PC-3 (cell line): Measurements from ENCODE around the gene WDR89. TPM values are rescaled to one million over a fixed set of nuclear protein-coding genes. Genes with fewer than 3 reads are reported as not detected.

Source experiments
- ATAC-seq: fragments of 200-7000 bp; cut with Tn5 transposase; 2 replicates; pipeline ENCODE4 v1.9.1; 2020; ENCODE audit warnings: mild to moderate bottlenecking, moderate library complexity
- BruUV-seq: library from RNA; stranded (reverse); fragments of 400-500 nt; replicated peaks from 2 replicates; lab custom pipeline; 2021; lab: Mats Ljungman, UMichigan
- CTCF ChIA-PET: fragments of 300-600 bp; sonication (Branson Sonifier 250); formaldehyde crosslinking; loops from one replicate; lab custom pipeline; 2022; ENCODE audit warnings: antibody characterized with exemption; lab: Charles Lee
- POLR2A ChIA-PET: fragments of 300-600 bp; sonication (Branson Sonifier 250); formaldehyde crosslinking; loops from one replicate; lab custom pipeline; 2022; ENCODE audit warnings: antibody characterized with exemption; ENCODE audit not compliant: unreplicated experiment; lab: Charles Lee
- DNase-seq: peaks from one replicate; pipeline ENCODE4 v3.0.0-alpha.2; 2015
- H2AFZ ChIP-seq: fragments of 300-600 bp; sonication (generic); 2 replicates; pipeline ENCODE4 v1.6.0; 2016; ENCODE audit warnings: antibody characterized with exemption, low read length
- H3F3A ChIP-seq: fragments of 300-600 bp; sonication (generic); one replicate; pipeline ENCODE4 v1.6.0; 2017; ENCODE audit warnings: antibody characterized with exemption, low read length, control low read depth, mild to moderate bottlenecking; ENCODE audit not compliant: unreplicated experiment
- H3K27ac ChIP-seq: fragments of 300-600 bp; sonication (generic); 2 replicates; pipeline ENCODE4 v1.5.1; 2016; ENCODE audit warnings: mild to moderate bottlenecking, low read length
- H3K27me3 ChIP-seq: fragments of 300-600 bp; sonication (generic); 2 replicates; pipeline ENCODE4 v1.6.1; 2016; ENCODE audit warnings: low read length, mixed read lengths
- H3K36me3 ChIP-seq: fragments of 300-600 bp; sonication (generic); 2 replicates; pipeline ENCODE4 v1.6.1; 2016; ENCODE audit warnings: low read depth, mixed run types, low read length, mixed read lengths
- H3K4me1 ChIP-seq: fragments of 300-600 bp; sonication (generic); 2 replicates; pipeline ENCODE4 v1.5.1; 2016; ENCODE audit warnings: low read length; ENCODE audit not compliant: insufficient read depth
- H3K4me2 ChIP-seq: fragments of 300-600 bp; sonication (generic); 2 replicates; pipeline ENCODE4 v1.6.0; 2016; ENCODE audit warnings: low read length
- H3K4me3 ChIP-seq: fragments of 300-600 bp; sonication (generic); 2 replicates; pipeline ENCODE4 v1.5.1; 2016; ENCODE audit warnings: mild to moderate bottlenecking, low read length, mixed read lengths
- H3K79me2 ChIP-seq: fragments of 300-600 bp; sonication (generic); 2 replicates; pipeline ENCODE4 v1.6.1; 2017; ENCODE audit warnings: low read length, mixed read lengths
- H3K9ac ChIP-seq: fragments of 300-600 bp; sonication (generic); 2 replicates; pipeline ENCODE4 v1.6.0; 2016; ENCODE audit warnings: mild to moderate bottlenecking, low read length
- H3K9me2 ChIP-seq: fragments of 300-600 bp; sonication (generic); replicated peaks from 2 replicates; pipeline ENCODE4 v1.6.1; 2016; ENCODE audit warnings: mixed run types, low read length, mixed read lengths
- H3K9me3 ChIP-seq: fragments of 300-600 bp; sonication (generic); 2 replicates; pipeline ENCODE4 v1.6.1; 2016; ENCODE audit warnings: low read length, mixed read lengths
- H4K20me1 ChIP-seq: fragments of 300-600 bp; sonication (generic); 2 replicates; pipeline ENCODE4 v1.6.1; 2016; ENCODE audit warnings: low read length, mixed read lengths
- CTCF ChIP-seq: fragments of 300-600 bp; sonication (generic); conservative IDR thresholded peaks from 2 replicates; pipeline ENCODE4 v1.5.1; 2017; ENCODE audit warnings: antibody characterized with exemption, low read depth, mild to moderate bottlenecking, low read length
- EZH2 ChIP-seq: fragments of 300-600 bp; sonication (generic); IDR thresholded peaks from one replicate; pipeline ENCODE4 v1.6.1; 2017; ENCODE audit warnings: antibody characterized with exemption, mild to moderate bottlenecking, low read length; ENCODE audit not compliant: unreplicated experiment
- EZH2phosphoT487 ChIP-seq: fragments of 300-600 bp; sonication (generic); IDR thresholded peaks from 2 replicates; pipeline ENCODE4 v1.6.1; 2018; ENCODE audit warnings: mild to moderate bottlenecking, antibody characterized with exemption, low read length, borderline replicate concordance
- intact Hi-C: fragments of 100-400 bp; cut with micrococcal nuclease; formaldehyde crosslinking; loops from 2 replicates; pipeline ENCODE4 v1.9.0; 2023
- total RNA-seq: library from RNA; depleted of rRNA; stranded (reverse); fragments of >200 nt; gene quantifications from 2 replicates; pipeline ENCODE4 v1.2.3, GENCODE V29; 2014

WDR89 gene
- total RNA-seq, 1 experiment from 2014 or later, result 19.0 TPM

- H4K20me1 ChIP-seq, result no peaks in the 10 kb centered on the region
- ChIA-PET CTCF (no interaction called here), POLR2A (no interaction called here)
- no peaks in the 10 kb centered on the region for H3K79me2 ChIP-seq
- H3K4me3 ChIP-seq, result no peak overlapping the region
- intact Hi-C loops, result no loop called here
- TF ChIP-seq CTCF (no peak), EZH2phosphoT487 (no peak), EZH2 (no peak)
- H3F3A ChIP-seq, result no peaks in the 10 kb centered on the region
- no peak overlapping the region for H3K4me2 ChIP-seq
- BruUV-seq, result no TSS peak
- H3K9me2 ChIP-seq, result no peaks in the 10 kb centered on the region
- H3K27me3 ChIP-seq, result no peaks in the 10 kb centered on the region
- H2AFZ ChIP-seq, result no peak overlapping the region
- no peak overlapping the region for H3K9ac ChIP-seq
- H3K9me3 ChIP-seq, result no peaks in the 10 kb centered on the region
- no peaks in the 10 kb centered on the region for H3K36me3 ChIP-seq
- ATAC-seq, result no peak
- H3K4me1 ChIP-seq, result 0 out of 2 replicates have a peak, but pooled peaks cover 4% of the 10 kb centered on the region
- DNase-seq, result no peak
- no peak overlapping the region for H3K27ac ChIP-seq
These were observed 29.0 kb upstream of the WDR89 start for GRCh38 chr14:63670692-63671091.

- H3K4me1 ChIP-seq, result no peaks in the 10 kb centered on the region
- DNase-seq (no peak), ATAC-seq (no peak)
- H3F3A ChIP-seq, result no peaks in the 10 kb centered on the region
- no peak overlapping the region for H3K4me2 ChIP-seq
- H3K9me3 ChIP-seq, result no peaks in the 10 kb centered on the region
- H3K27ac ChIP-seq, result no peak overlapping the region
- CTCF ChIA-PET, result no interaction called here
- no peak overlapping the region for H2AFZ ChIP-seq
- H3K36me3 ChIP-seq, result no peaks in the 10 kb centered on the region
- H3K27me3 ChIP-seq, result no peaks in the 10 kb centered on the region
- no peaks in the 10 kb centered on the region for H4K20me1 ChIP-seq
- H3K79me2 ChIP-seq, result no peaks in the 10 kb centered on the region
- BruUV-seq, result no TSS peak
- POLR2A ChIA-PET, result no interaction called here
- no peak for TF ChIP-seq EZH2phosphoT487
- no peak for TF ChIP-seq CTCF
- no peak for TF ChIP-seq EZH2
- no peak overlapping the region for H3K9ac ChIP-seq
- H3K4me3 ChIP-seq, result no peak overlapping the region
- intact Hi-C loops, result no loop called here
- no peaks in the 10 kb centered on the region for H3K9me2 ChIP-seq
These were observed 24.7 kb upstream of the WDR89 start for GRCh38 chr14:63666335-63666734.

- no TSS peak for BruUV-seq
- intact Hi-C loops, result no loop called here
- CTCF ChIA-PET, result interaction anchor here (1.0 kb wide), 1 partner anchor 107 kb away, joined by 3 read pairs; no protein-coding TSS in a partner anchor
- no peak overlapping the region for H3K4me2 ChIP-seq
- H3K27me3 ChIP-seq, result no peaks in the 10 kb centered on the region
- no peaks in the 10 kb centered on the region for H4K20me1 ChIP-seq
- H2AFZ ChIP-seq, result no peak overlapping the region
- H3K4me1 ChIP-seq, result peaks cover 7% of the 10 kb centered on the region; the same call in 1 of the 2 replicates
- no peaks in the 10 kb centered on the region for H3K36me3 ChIP-seq
- no peak for TF ChIP-seq EZH2
- no peak for TF ChIP-seq EZH2phosphoT487
- TF ChIP-seq CTCF, result no peak
- H3K9me2 ChIP-seq, result no peaks in the 10 kb centered on the region
- no peak overlapping the region for H3K9ac ChIP-seq
- no peaks in the 10 kb centered on the region for H3K79me2 ChIP-seq
- H3K4me3 ChIP-seq, result no peak overlapping the region
- H3K27ac ChIP-seq, result no peak overlapping the region
- H3K9me3 ChIP-seq, result no peaks in the 10 kb centered on the region
- H3F3A ChIP-seq, result no peaks in the 10 kb centered on the region
- POLR2A ChIA-PET, result interaction anchor here (0.6 kb wide), 1 partner anchor 259 kb away, joined by 5 read pairs; no protein-coding TSS in a partner anchor
- ATAC-seq (peak; percentile 18), DNase-seq (no peak)
These were observed 22.0 kb upstream of the WDR89 start for GRCh38 chr14:63663428-63664341.
